Measurements from ENCODE around the gene ROBO3.

- TF ChIP-seq CTCF (IDR thresholded peaks at IDR 0.05) (no peak), POLR2A (IDR thresholded peaks at IDR 0.05) (no peak)
Observed at GRCh38 chr11:124898263-124898680, 33.0 kb downstream of the ROBO3 start.

Data from lower leg skin (tissue), 3 donors.